OCI-LY1 (cell line): Measurements from ENCODE around the gene NKX6-1.

Experiments used
- EZH2 ChIP-seq: fragments of 200-600 bp; sonication (generic), shearing (Covaris generic); IDR thresholded peaks from 2 replicates; pipeline ENCODE4 v1.8.0; 2017; ENCODE audit warnings: borderline replicate concordance, mixed run types, mild to moderate bottlenecking, antibody characterized with exemption, low read length, moderate library complexity, mixed read lengths
- TF ChIP-seq, protein P1 (sequence below): fragments of 200-600 bp; sonication (generic), shearing (Covaris generic); IDR thresholded peaks from 2 replicates; pipeline ENCODE4 v1.5.1; 2017; ENCODE audit warnings: mild to moderate bottlenecking, antibody characterized with exemption, low read length, moderate library complexity, mixed read lengths

- TF ChIP-seq, protein P1, sequence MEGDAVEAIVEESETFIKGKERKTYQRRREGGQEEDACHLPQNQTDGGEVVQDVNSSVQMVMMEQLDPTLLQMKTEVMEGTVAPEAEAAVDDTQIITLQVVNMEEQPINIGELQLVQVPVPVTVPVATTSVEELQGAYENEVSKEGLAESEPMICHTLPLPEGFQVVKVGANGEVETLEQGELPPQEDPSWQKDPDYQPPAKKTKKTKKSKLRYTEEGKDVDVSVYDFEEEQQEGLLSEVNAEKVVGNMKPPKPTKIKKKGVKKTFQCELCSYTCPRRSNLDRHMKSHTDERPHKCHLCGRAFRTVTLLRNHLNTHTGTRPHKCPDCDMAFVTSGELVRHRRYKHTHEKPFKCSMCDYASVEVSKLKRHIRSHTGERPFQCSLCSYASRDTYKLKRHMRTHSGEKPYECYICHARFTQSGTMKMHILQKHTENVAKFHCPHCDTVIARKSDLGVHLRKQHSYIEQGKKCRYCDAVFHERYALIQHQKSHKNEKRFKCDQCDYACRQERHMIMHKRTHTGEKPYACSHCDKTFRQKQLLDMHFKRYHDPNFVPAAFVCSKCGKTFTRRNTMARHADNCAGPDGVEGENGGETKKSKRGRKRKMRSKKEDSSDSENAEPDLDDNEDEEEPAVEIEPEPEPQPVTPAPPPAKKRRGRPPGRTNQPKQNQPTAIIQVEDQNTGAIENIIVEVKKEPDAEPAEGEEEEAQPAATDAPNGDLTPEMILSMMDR, result no peak
- no peak for TF ChIP-seq EZH2
Measured at GRCh38 chr4:84496331-84496705, 2.8 kb downstream of the NKX6-1 start.
